HL-60 (cell line): ENCODE measurements around the gene EPHA1.
"Not testable (repeated sequence)": the region's sequence is repeated elsewhere in the genome, so short reads cannot be mapped to it uniquely, and the experiment has no call there.

ENCODE experiments used
- DNase-seq, 2 experiments: peaks; one replicate each; pipeline ENCODE4 v3.0.0-alpha.2; 2010 to 2020; ENCODE audit warnings: low read depth in 1 of 2, low spot score in 1 of 2
- H3K27ac ChIP-seq: fragments of 250-450 bp; sonication (Bioruptor Pico); replicated peaks from 2 replicates; pipeline ENCODE4 v1.5.1; 2020; ENCODE audit warnings: mild to moderate bottlenecking, moderate library complexity
- H3K27me3 ChIP-seq: fragments of 250-450 bp; sonication (Bioruptor Pico); 2 replicates; pipeline ENCODE4 v1.5.1; 2021; ENCODE audit warnings: mild to moderate bottlenecking, moderate library complexity; ENCODE audit not compliant: insufficient read depth, poor library complexity, severe bottlenecking
- H3K4me3 ChIP-seq: replicated peaks from 2 replicates; pipeline ENCODE4 v1.5.1; 2011; ENCODE audit warnings: mild to moderate bottlenecking, control low read depth, low read length; ENCODE audit not compliant: insufficient read depth
- GABPA ChIP-seq: IDR thresholded peaks from 2 replicates; pipeline ENCODE4 v1.6.1; 2012; ENCODE audit warnings: low read depth
- POLR2AphosphoS5 ChIP-seq: IDR thresholded peaks from 2 replicates; pipeline ENCODE4 v1.6.1; 2012; ENCODE audit warnings: low read depth
- SPI1 ChIP-seq: IDR thresholded peaks from 2 replicates; pipeline ENCODE4 v1.6.1; 2012; ENCODE audit warnings: low read depth, mild to moderate bottlenecking, borderline replicate concordance
- TF ChIP-seq, protein P1 (sequence below): IDR thresholded peaks from 2 replicates; pipeline ENCODE4 v1.6.1; 2012; ENCODE audit warnings: low read depth; ENCODE audit not compliant: insufficient replicate concordance
- TF ChIP-seq, protein P2 (sequence below): IDR thresholded peaks from one replicate; pipeline ENCODE4 v1.5.1; 2011; ENCODE audit warnings: low read length, control low read depth, inconsistent platforms; ENCODE audit not compliant: insufficient read depth

EPHA1 gene

DNA sequence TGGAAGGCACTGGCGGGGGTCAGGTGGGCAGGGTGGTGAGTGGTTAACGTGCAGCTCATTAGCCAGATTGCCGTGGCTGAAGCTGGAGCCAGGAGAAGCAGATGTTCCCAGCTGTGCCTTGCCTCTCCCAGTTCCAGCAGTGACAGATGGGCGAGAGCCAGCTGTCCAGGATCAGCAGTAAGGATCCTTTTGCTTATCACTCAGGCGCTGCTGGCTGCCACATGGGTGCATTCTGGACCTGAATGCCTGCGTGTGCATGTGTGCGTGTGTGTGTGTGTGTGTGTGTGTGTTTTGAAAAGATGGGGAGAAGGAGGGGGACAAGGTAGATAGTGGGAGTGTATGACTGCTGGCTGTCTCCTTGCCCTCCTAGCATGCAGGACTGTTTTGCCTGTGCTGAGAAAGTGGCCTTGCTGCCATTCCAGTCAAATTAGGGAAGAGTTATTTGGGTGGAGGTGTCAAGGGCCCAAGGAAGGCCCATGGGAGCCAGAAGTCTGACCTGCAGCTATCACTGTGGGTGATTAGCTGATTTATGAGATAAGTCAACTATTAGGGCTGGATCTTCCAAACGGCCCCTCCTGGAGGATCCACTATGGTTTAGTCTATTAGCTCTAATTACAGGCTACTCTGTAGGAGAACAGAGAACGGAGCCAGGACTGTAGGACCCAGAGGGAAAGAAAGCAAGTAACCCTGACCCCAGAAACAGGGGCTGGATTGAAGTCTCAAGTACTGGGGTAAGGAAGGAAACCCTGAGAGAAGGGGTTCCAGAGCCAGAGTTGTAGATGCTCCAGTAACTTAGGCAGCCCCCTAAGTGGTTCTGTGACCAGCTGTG is 3.3 kb downstream of the EPHA1 start:
- TF ChIP-seq, protein P1, sequence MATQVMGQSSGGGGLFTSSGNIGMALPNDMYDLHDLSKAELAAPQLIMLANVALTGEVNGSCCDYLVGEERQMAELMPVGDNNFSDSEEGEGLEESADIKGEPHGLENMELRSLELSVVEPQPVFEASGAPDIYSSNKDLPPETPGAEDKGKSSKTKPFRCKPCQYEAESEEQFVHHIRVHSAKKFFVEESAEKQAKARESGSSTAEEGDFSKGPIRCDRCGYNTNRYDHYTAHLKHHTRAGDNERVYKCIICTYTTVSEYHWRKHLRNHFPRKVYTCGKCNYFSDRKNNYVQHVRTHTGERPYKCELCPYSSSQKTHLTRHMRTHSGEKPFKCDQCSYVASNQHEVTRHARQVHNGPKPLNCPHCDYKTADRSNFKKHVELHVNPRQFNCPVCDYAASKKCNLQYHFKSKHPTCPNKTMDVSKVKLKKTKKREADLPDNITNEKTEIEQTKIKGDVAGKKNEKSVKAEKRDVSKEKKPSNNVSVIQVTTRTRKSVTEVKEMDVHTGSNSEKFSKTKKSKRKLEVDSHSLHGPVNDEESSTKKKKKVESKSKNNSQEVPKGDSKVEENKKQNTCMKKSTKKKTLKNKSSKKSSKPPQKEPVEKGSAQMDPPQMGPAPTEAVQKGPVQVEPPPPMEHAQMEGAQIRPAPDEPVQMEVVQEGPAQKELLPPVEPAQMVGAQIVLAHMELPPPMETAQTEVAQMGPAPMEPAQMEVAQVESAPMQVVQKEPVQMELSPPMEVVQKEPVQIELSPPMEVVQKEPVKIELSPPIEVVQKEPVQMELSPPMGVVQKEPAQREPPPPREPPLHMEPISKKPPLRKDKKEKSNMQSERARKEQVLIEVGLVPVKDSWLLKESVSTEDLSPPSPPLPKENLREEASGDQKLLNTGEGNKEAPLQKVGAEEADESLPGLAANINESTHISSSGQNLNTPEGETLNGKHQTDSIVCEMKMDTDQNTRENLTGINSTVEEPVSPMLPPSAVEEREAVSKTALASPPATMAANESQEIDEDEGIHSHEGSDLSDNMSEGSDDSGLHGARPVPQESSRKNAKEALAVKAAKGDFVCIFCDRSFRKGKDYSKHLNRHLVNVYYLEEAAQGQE, result no peak
- no peak for TF ChIP-seq POLR2AphosphoS5
- TF ChIP-seq, protein P2, sequence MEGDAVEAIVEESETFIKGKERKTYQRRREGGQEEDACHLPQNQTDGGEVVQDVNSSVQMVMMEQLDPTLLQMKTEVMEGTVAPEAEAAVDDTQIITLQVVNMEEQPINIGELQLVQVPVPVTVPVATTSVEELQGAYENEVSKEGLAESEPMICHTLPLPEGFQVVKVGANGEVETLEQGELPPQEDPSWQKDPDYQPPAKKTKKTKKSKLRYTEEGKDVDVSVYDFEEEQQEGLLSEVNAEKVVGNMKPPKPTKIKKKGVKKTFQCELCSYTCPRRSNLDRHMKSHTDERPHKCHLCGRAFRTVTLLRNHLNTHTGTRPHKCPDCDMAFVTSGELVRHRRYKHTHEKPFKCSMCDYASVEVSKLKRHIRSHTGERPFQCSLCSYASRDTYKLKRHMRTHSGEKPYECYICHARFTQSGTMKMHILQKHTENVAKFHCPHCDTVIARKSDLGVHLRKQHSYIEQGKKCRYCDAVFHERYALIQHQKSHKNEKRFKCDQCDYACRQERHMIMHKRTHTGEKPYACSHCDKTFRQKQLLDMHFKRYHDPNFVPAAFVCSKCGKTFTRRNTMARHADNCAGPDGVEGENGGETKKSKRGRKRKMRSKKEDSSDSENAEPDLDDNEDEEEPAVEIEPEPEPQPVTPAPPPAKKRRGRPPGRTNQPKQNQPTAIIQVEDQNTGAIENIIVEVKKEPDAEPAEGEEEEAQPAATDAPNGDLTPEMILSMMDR, result no peak
- no peak for TF ChIP-seq SPI1
- no peak for TF ChIP-seq GABPA
- no peak overlapping the region for H3K4me3 ChIP-seq
- no peak for DNase-seq
- H3K27ac ChIP-seq, result no peak overlapping the region
- H3K27me3 ChIP-seq, result no peaks in the 10 kb centered on the region

GRCh38 chr7:143402233-143402632 is 6.4 kb downstream of the EPHA1 start:
- DNase-seq, H3K4me3 ChIP-seq, H3K27ac ChIP-seq, H3K27me3 ChIP-seq: not testable (repeated sequence)

GRCh38 chr7:143401265-143401664 is 7.4 kb downstream of the EPHA1 start:
- TF ChIP-seq POLR2AphosphoS5, result no peak
- Histone ChIP-seq H3K27ac (no peak overlapping the region), H3K4me3 (no peak overlapping the region), H3K27me3 (no peaks in the 10 kb centered on the region)
- DNase-seq, result no peak

DNA sequence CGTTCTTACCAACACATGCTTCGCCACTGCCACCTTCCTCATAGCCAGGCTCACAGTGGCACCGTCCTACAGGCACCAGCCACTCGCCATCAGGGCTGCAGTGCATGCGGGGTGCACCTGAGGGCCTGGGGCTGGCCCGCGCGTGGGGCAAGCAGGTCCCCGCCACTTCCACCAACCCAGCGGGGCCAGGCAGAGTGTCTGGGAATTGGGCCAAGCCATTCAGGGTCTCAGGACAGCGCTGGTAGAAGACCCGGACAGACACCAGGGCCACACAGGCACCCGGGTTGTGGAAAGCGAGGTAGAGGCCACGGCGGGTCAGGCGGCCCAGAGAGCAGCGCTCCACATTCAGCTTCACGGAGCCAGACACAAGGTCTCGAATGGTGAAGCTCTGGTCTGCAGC is 9.0 kb downstream of the EPHA1 start:
- DNase-seq, result no peak
- TF ChIP-seq POLR2AphosphoS5 (no peak), SPI1 (no peak), GABPA (no peak)
- TF ChIP-seq, protein P1, result no peak
- TF ChIP-seq, protein P2, result no peak
- Histone ChIP-seq H3K27ac (no peak overlapping the region), H3K4me3 (no peak overlapping the region), H3K27me3 (no peaks in the 10 kb centered on the region)

- no peaks in the 10 kb centered on the region for H3K27me3 ChIP-seq
- DNase-seq, result no peak
- H3K4me3 ChIP-seq, result no peak overlapping the region
- H3K27ac ChIP-seq, result no peak overlapping the region
- no peak for TF ChIP-seq POLR2AphosphoS5
- no peak for TF ChIP-seq GABPA
- TF ChIP-seq SPI1, result no peak
- TF ChIP-seq, protein P2, result no peak
- TF ChIP-seq, protein P1, result no peak
Observed at GRCh38 chr7:143399151-143399550, 9.5 kb downstream of the EPHA1 start.
